Fibroblast of skin of left biceps (primary cell): Measurements from ENCODE around the gene RGS7.
"Not testable (repeated sequence)": the region's sequence is repeated elsewhere in the genome, so short reads cannot be mapped to it uniquely, and the experiment has no call there.

ENCODE experiments used
- DNase-seq, 2 experiments: peaks; one replicate each; pipeline ENCODE4 v3.0.0-alpha.2; 2013; ENCODE audit warnings: low read depth in 2 of 2

Gene RGS7

DNA sequence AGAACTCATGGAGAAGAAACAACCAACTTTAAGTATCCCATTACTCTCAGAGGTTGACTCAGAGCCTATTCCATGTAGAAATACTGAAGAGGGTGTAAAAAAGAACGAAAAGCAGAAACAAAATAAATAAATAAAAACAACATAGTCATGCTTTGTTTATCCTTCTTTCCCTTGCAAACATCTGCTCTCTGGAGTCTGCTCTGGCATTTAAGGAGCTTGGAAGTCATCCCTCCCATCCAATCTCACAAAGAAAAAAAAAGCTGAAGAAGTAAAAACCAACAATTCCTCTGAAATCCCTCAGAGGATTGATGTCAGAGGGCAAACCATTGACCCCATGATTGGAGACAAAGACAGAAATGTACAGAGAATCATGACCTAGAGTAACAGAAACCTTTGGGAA lies 442.5 kb downstream of the RGS7 start:
- no peak for DNase-seq

DNA sequence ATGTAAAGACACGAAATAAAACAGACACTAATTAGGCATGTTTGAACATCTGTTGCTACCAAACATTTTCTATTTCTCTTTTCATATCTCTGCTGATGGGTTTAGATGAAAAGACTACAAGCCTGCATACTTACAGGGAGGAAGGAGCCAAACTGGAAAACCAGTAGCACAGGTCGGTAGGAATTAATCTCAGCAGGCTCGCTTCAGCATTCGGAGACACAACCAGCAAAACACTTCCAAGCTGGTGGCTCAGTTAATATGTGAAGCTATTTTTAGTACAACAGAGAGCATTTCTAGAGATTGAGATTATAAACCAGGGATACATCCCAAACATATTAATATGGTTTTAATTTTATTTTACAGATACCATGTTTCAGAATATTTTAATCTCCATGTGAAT lies 444.2 kb downstream of the RGS7 start:
- no peak for DNase-seq

DNA sequence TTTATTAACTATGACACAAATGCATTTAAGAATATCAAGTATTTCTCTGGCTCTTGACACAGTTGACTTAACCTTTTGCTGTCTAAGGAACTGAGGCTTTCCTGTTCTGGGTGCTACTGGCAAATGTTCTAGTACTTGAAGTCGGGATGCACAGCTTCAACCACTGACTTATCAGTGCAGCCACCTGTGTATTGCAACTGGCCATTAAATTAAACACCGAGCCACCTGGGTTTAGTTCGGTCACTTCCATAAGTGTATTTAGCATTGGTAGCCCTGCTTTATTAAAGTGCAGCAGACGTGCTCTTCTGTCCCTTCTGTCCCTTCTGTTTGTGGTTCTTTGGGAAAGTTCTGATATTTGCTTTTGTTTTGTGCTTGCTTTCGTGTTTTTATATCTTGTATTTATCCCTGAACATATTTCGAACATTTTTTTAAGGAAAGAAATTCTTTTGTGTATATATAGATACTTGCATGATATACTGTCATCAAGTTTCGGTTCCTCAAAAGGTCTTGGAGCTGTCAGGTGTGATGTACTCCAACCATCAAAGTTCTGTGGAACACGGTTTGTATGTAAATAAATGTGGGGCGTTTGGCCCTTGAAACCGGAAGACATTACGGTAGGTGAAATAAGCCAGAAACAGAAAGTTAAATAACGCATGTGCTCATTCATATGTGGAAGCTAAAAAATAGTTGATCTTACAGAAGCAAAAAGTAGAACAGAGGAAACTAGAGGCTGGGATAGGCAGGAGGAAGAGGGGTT lies 447.1 kb downstream of the RGS7 start:
- DNase-seq = no peak

DNA sequence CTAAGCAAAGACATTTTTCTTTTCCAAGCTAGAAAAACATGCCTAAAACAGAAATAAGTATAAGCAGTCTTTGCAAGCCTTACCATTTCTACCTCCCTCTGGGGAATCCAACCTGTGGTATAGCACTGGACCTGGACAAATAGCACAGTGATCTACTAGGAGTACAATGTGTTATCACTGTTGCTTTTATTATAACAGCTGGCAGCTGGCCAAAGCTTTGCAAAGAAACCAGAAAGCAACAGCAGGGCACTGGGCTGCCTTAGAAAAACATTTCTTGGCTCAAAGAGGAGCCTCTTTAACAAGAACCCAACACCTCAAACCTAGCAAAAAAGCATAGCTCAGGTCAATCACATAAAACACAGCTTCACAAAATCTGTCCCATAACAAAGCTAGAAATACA lies 450.5 kb downstream of the RGS7 start:
- no peak for DNase-seq

DNA sequence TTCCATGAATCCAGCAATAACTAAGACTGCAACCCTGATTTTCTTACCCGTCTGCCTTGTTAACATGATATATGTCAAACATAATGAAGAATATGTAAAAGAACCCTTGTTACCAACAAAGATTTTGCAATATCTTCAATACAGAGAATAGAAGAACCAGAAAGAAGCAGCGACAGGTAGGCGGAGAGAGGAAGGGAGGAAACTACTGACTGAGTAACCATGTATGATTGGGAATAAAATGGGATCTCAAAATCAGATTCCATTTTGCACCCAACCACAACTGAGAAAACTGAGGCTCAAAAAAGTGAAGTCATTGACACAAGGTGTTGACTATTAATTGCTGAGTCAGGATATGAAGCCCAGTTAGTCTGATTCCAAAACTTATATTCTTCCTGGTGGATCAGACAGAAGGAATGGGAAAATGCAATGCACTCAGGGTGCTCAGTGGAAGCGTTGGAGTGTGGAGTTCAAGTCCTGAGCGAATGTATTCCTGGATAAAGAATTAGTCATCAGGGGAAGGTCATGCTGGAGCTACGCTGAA lies 451.7 kb downstream of the RGS7 start:
- DNase-seq = no peak

DNA sequence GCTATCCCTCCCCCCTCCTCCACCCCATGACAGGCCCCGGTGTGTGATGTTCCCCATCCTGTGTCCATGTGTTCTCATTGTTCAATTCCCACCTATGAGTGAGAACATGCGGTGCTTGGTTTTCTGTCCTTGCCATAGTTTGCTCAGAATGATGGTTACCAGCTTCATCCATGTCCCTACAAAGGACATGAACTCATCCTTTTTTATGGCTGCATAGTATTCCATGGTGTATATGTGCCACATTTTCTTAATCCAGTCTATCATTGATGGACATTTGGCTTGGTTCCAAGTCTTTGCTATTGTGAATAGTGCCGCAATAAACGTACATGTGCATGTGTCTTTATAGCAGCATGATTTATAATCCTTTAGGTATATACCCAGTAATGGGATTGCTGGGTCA lies 461.6 kb downstream of the RGS7 start:
- DNase-seq = not testable (repeated sequence)

DNA sequence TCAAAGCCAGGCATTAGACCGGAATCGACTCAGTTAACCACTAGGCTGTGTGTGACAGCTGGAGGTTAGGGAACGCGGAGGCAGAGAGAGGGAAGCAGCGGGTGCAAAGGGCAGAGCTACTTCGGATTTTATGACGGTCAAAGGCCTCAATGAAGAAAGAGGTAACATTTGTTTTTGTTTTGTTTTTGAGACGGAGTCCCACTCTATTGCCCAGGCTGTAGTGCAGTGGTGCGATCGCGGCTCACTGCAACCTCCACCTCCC lies 468.3 kb downstream of the RGS7 start:
- no peak for DNase-seq

DNA sequence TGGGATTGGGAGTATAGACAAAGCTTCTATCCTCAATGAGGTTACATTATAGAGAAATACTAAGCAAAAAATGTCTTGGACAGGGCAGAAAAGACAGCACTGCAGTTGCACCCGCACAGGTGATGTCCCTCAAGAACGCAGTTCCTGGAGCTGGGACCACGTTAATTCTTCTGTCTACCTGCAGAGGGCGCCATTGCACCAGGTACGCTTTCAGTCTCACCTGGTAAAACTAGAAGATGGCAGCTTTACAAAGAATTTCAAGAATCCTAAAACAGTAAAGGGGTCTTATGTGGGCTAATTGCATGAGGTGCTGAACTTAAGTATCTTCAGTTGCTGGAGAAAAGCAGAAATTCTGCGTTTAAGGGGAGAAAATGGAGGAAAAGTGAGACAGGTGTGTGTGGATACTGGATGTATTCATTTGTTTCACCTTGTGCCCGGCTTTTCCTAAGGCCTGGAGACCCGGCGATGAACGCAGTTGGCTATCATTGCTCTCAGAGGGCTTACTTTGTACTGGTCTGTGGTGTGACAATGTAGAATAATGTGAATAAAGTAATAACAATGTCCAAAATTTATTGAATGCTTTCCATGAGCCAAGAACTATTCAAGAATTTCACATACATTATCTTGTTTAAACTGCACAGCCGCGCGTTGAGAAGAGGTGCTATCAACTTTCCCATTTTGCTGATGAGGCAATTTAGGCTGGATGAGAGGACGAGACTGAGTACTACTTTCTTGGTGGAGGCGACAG lies 468.8 kb downstream of the RGS7 start:
- DNase-seq = no peak

DNA sequence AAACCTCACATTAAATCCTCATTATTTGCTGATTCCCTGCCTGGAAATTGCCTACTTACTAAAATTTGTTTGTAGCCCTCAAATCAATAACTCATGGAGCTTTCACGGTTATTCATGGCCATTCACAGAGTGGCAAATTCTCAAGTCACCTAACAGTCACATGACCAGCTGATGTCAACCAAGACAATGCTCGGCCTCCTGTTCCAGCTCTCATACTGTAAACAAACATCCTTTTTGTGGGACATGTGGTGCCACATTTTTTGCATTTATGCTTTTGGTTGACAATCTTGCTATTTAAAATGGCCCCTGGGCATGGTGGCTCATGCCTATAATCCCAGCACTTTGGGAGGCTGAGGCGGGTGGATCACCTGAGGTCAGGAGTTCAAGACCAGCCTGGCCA lies 473.5 kb downstream of the RGS7 start:
- no peak for DNase-seq

DNA sequence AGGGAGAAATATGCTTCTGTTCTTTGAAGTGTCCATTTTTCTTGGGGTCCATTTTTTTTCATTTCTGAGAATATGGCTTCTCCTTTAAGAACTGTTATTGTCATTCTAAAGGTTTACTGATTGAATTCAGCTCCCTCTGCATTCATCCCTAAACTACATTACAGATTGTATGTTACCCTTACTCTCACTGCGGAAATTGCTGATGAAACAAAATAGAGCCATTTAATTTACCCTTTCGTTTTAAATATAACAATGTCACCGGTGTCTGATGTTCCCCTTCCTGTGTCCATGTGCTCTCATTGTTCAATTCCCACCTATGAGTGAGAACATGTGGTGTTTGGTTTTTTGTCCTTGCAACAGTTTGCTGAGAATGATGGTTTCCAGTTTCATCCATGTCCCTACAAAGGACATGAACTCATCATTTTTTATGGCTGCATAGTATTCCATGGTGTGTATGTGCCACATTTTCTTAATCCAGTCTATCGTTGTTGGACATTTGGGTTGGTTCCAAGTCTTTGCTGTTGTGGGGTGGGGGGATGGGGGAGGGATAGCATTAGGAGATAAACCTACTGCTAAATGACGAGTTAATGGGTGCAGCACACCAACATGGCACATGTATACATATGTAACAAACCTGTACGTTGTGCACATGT lies 474.2 kb downstream of the RGS7 start:
- not testable (repeated sequence) for DNase-seq

DNA sequence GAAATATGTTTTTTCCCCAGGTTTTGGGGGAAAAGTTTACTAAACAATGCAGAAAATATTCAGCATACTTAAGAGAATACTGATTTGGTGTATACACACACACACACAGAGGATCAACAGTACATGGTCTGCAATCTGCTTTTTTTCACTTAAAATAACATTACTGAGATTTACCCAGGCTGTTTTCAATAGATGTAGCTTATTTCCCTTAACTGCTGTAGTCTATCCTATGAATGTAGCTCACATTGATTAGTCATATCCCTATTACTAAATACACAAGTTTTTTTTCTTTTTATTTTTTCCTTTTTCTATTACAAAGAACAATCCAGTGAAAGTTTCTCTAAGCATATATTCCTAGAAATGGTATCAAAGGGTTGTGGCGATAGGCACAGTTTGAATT lies 478.4 kb downstream of the RGS7 start:
- DNase-seq = no peak

DNA sequence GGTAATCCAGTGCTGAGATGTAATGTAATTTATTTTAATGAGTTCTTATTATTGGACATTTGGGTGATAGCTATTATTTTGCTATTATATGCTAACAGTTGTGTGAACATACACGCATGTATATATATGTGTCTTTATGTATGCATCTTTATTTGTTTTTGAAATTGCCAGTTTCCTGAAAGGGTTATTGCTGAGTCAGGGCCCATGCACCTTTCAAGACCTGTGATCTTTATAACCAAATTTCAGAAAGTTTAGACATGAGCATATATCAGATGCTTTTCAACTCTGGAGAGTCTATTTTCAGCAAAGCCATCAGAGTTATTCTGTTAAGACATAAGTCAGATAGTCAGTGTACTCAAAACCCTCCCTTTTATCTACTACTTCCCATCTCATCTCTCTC lies 479.4 kb downstream of the RGS7 start:
- no peak for DNase-seq

DNA sequence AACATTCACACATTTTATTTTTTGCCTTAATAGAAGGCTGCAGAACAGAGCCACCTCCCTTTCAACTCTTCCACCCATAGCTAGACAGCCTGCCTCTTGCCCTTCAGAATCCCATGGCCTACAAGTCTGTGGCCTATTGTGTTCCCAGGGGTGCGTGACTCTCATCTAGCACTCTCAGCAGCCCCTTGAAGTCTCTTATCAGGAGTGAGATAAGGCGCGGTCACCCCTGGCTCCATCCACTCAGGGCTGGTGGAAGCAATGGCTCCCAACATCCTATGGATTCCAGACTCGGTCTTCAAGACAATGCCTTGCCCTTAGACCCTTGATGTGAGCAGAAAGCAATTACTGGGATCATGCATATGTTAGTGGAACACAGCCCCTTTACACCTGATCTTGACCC lies 480.9 kb downstream of the RGS7 start:
- DNase-seq = no peak

DNA sequence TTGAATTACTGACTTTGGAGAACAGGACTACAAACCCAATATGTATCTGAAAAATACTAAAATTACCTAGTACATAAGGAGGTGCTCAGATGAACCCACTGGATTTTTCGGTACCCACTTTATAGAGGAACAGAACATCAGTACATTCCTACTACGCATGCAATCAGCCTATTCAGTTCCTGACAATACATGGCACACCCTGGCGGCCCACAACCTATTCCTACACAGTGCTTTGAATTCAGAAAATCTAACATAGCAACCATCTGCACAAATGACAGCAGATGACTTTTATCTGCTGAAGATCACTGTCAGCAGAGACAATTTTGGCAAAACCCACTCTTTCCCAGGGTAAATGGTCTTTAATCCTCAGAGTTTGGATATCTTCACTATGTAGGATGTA lies 487.9 kb downstream of the RGS7 start:
- DNase-seq = no peak

DNA sequence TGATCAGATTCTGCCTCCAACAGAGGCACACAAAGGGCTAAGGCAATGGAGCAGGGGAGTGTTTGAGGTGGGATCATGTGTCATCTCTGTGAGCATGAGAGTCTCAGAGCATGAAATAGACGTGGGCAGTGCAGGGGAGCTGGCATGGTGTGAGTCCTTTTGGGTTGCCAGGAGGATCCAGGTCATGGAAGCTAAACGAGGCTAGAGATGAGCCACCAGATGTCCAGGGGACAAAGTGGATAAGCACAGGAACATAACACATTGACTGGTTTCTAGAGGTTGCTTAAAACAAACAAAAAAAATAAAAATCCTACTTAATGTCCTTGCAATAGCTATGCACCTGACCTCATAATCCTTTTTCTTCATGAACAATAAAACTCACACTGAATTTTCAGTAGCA lies 490.3 kb downstream of the RGS7 start:
- no peak for DNase-seq

DNA sequence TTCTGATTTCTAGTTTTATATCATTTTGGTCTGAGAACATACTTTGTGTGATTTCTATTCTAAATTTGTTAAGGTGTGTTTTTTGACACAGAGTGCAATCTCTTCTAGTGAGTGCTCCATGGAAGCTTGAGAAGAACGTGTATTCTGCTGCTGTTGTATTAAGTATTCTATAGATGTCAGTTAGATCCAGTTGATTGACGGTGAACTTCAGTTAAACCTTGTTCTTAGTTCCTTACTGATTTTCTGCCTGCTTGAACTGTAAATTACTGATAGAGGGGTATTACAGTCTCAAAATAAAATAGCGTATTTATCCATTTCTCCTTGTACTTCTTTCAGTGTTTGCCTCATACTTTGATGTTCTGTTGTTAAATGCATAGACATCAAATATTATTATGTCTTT lies 497.0 kb downstream of the RGS7 start:
- DNase-seq = no peak

DNA sequence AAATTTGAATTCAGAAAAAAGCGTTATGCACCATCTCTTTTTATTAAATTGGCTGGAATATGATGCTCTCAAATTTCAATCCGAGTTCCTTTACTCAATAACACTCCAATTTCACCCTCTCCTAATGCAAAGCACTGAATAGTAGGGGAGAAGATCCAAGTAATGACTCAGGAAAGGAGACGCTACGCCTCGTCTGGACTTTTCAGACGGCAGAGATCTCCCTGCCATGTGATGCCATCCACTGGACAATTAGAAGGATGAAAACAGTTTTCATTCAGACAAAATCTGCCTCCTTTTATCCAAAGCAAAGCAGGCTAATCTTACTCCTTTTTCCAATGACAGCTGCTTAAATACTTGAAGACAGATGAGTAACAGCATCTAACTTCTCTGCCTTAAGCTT lies 502.6 kb downstream of the RGS7 start:
- no peak for DNase-seq

DNA sequence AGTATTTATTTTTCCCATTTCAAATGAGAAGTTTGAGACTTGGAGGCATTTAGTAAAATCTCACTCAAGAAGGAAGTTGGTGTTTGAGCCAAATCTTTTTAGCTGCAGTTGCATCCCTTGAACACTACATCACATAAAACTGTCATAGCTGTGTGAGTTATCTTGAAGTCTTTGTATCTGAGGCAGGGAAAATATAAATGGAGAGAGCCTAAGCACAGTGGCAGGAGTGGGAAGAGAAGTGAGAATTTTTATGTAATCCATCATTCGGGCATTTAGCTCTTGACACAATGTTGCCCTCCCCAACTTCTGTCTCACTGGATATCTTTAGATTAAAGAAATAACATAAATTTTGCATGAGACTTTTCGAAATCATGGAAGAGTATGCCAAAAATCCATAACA lies 509.7 kb downstream of the RGS7 start:
- DNase-seq = no peak

DNA sequence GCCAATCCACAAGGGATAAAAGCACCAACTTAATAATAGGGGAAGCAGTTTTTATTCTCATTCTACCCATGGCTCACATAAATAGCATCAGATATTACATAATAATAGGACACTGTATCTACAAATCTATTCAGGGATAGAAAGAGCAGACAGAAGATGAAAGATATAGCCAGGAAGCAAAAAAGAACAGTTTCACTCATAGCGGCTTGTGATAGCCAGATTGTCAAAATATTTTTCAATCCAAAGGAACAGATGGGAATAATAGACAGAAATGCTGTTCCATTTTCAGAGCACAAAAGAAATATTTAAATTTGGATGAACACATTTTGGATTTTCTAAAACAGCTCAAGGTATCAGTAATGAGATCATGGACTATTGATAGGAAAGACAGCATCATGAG lies 512.5 kb downstream of the RGS7 start:
- DNase-seq = no peak

DNA sequence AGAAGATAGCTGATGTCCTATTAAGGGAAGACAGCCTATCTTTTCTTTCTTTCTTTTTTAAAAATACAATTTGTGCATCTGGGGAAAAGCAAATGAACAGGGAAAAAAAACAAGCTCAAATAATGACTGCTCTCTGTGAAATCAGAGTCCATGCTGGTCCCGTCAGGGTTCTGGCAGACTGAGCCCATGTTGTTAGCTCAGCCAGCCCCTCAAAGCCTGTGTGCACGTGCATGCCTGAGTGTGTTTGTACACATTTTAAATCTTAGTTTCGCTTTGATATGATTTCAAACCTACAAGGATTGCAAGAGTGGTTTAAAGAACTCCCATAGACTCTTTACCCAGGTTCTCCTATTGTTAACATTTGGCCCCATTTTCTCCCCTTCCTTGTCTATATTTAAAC lies 513.2 kb downstream of the RGS7 start:
- DNase-seq = no peak

DNA sequence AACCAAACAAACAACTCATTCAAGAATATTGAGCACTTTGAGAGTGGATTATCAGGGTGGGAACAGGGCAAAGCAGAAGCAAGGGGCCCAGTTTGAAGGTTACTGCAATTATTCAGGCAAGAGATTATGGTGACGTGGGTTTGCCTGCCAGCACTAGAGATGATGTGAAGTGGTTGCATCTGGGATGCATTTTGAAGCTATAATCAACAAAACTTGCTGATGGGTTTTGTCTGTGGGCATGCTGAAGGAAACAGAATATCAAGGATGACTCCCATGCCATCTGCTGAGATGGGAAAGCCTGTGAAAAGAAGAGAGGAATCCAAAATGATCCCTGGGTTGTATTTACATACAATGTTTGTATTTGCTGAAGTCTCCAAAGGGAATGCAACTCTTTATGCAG lies 520.7 kb downstream of the RGS7 start:
- no peak for DNase-seq

DNA sequence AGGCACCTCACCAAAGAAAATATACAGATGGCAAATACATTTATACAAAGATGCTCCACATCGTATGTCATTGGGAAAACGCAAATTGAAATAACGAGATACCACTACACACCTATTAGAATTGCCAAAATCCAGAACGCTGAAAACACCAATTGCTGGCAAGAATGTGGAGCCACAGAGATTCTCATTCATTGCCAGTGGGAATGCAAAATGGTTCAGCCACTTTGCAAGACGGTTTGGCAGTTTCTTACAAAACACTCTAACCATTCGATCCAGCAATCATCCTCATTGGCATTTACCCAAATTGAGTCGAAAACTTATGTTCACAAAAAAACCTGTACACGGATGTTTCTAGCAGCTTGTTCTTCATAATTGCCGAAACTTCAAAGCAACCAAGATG lies 521.7 kb downstream of the RGS7 start:
- DNase-seq = no peak

DNA sequence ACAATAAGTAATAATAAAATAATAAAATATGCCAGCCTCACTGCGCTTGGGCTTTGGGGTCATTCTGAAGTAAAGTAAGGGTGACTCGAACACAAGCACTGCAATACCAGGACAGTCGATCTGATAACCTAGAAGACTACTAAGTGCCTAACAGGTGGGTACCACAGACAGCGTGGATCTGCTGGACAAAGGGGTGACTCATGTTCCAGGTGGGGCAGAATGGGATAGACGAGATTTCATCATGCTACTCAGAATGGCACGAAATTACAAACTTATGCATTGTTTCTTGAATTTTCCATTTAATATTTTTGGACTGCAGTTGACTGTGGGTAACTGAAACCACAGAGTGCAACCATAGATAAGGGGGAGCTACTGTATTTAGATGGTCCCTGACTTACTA lies 523.9 kb downstream of the RGS7 start:
- no peak for DNase-seq
